Measurements from ENCODE around the gene RPF1. TPM values are rescaled to one million over a fixed set of nuclear protein-coding genes. Genes with fewer than 3 reads are reported as not detected.
"Not testable (repeated sequence)": the region's sequence is repeated elsewhere in the genome, so short reads cannot be mapped to it uniquely, and the experiment has no call there.

The RPF1 gene
- 10 to 100 TPM; 65.2 to 68.3 TPM for total RNA-seq

- Mint-ChIP-seq H3K27ac (peak within 1 kb of the TSS; percentile 99), H3K36me3 (peaks cover 35% of the 10 kb centered on the region), H3K4me3 (peak within 1 kb of the TSS; percentile 98), H3K4me1 (peaks cover 29% of the 10 kb centered on the region), H3K9me3 (peaks cover 8% of the 10 kb centered on the region), H3K27me3 (peaks cover 24% of the 10 kb centered on the region)
- peak; percentile 81 for DNase-seq
Observed at GRCh38 chr1:84478876-84479868, at the start of gene RPF1. RPF1 (plus strand) TSS chr1:84479266; CDS start chr1:84479282, 16 bp downstream.

GRCh38 chr1:84430546-84430945 lies 48.5 kb upstream of the RPF1 start:
- H3K4me1 Mint-ChIP-seq = peaks cover 4% of the 10 kb centered on the region
- H3K27me3 Mint-ChIP-seq = no peaks in the 10 kb centered on the region
- peaks cover 3% of the 10 kb centered on the region for H3K36me3 Mint-ChIP-seq
- H3K4me3 Mint-ChIP-seq = no peak overlapping the region
- H3K27ac Mint-ChIP-seq = no peak overlapping the region
- no peak for DNase-seq
- H3K9me3 Mint-ChIP-seq = peaks cover 6% of the 10 kb centered on the region

GRCh38 chr1:84433258-84434080 lies 45.6 kb upstream of the RPF1 start:
- Mint-ChIP-seq H3K4me3 (peak overlapping the region; percentile 68), H3K27ac (peak overlapping the region; percentile 51), H3K36me3 (peaks cover 3% of the 10 kb centered on the region), H3K4me1 (peaks cover 13% of the 10 kb centered on the region), H3K27me3 (no peaks in the 10 kb centered on the region), H3K9me3 (peaks cover 6% of the 10 kb centered on the region)
- peak; percentile 47 for DNase-seq

- Mint-ChIP-seq H3K36me3 (peaks cover 3% of the 10 kb centered on the region), H3K4me1 (peaks cover 14% of the 10 kb centered on the region), H3K4me3 (peak overlapping the region; percentile 68), H3K9me3 (peaks cover 6% of the 10 kb centered on the region), H3K27me3 (no peaks in the 10 kb centered on the region), H3K27ac (no peak overlapping the region)
- DNase-seq = no peak
Observed at GRCh38 chr1:84434081-84434769, 44.8 kb upstream of the RPF1 start.

- no peak overlapping the region for H3K27ac Mint-ChIP-seq
- no peak overlapping the region for H3K4me3 Mint-ChIP-seq
- DNase-seq = no peak
- H3K4me1 Mint-ChIP-seq = peaks cover 14% of the 10 kb centered on the region
- no peaks in the 10 kb centered on the region for H3K36me3 Mint-ChIP-seq
- H3K27me3 Mint-ChIP-seq = no peaks in the 10 kb centered on the region
- peaks cover under 1% of the 10 kb centered on the region for H3K9me3 Mint-ChIP-seq
Observed at GRCh38 chr1:84434801-84435549, 44.1 kb upstream of the RPF1 start.

GRCh38 chr1:84436876-84437655 lies 42.0 kb upstream of the RPF1 start:
- Mint-ChIP-seq H3K27me3 (no peaks in the 10 kb centered on the region), H3K36me3 (no peaks in the 10 kb centered on the region), H3K27ac (peak overlapping the region; percentile 85), H3K4me3 (peak overlapping the region; percentile 60), H3K4me1 (peaks cover 16% of the 10 kb centered on the region), H3K9me3 (no peaks in the 10 kb centered on the region)
- DNase-seq = no peak

- no peak for DNase-seq
- no peaks in the 10 kb centered on the region for H3K36me3 Mint-ChIP-seq
- peaks cover 20% of the 10 kb centered on the region for H3K4me1 Mint-ChIP-seq
- peak overlapping the region; percentile 7 for H3K27ac Mint-ChIP-seq
- no peaks in the 10 kb centered on the region for H3K9me3 Mint-ChIP-seq
- peaks cover 4% of the 10 kb centered on the region for H3K27me3 Mint-ChIP-seq
- H3K4me3 Mint-ChIP-seq = no peak overlapping the region
Observed at GRCh38 chr1:84442256-84442655, 36.8 kb upstream of the RPF1 start.

GRCh38 chr1:84442747-84443646 lies 36.1 kb upstream of the RPF1 start:
- H3K9me3 Mint-ChIP-seq, H3K27me3 Mint-ChIP-seq, H3K36me3 Mint-ChIP-seq, H3K4me3 Mint-ChIP-seq: not testable (repeated sequence)
- Mint-ChIP-seq H3K27ac (peak overlapping the region; percentile 25), H3K4me1 (peaks cover 14% of the 10 kb centered on the region)
- DNase-seq = peak; percentile 42

GRCh38 chr1:84448704-84449103 lies 30.4 kb upstream of the RPF1 start:
- not testable (repeated sequence) for DNase-seq, H3K27me3 Mint-ChIP-seq, H3K27ac Mint-ChIP-seq, H3K9me3 Mint-ChIP-seq, H3K4me1 Mint-ChIP-seq, H3K4me3 Mint-ChIP-seq, H3K36me3 Mint-ChIP-seq

- H3K4me3 Mint-ChIP-seq = no peak overlapping the region
- H3K27ac Mint-ChIP-seq = no peak overlapping the region
- peaks cover 8% of the 10 kb centered on the region for H3K27me3 Mint-ChIP-seq
- no peaks in the 10 kb centered on the region for H3K36me3 Mint-ChIP-seq
- no peaks in the 10 kb centered on the region for H3K4me1 Mint-ChIP-seq
- no peaks in the 10 kb centered on the region for H3K9me3 Mint-ChIP-seq
- DNase-seq = no peak
Observed at GRCh38 chr1:84450910-84451309, 28.2 kb upstream of the RPF1 start.

- Mint-ChIP-seq H3K27me3 (peaks cover 4% of the 10 kb centered on the region), H3K36me3 (no peaks in the 10 kb centered on the region), H3K27ac (no peak overlapping the region), H3K9me3 (no peaks in the 10 kb centered on the region), H3K4me3 (no peak overlapping the region), H3K4me1 (no peaks in the 10 kb centered on the region)
- DNase-seq = no peak
Observed at GRCh38 chr1:84452436-84452835, 26.6 kb upstream of the RPF1 start.

GRCh38 chr1:84462118-84462517 lies 16.9 kb upstream of the RPF1 start:
- no peaks in the 10 kb centered on the region for H3K4me1 Mint-ChIP-seq
- H3K4me3 Mint-ChIP-seq = no peak overlapping the region
- H3K27me3 Mint-ChIP-seq = peaks cover 12% of the 10 kb centered on the region
- H3K36me3 Mint-ChIP-seq = no peaks in the 10 kb centered on the region
- H3K9me3 Mint-ChIP-seq = no peaks in the 10 kb centered on the region
- no peak for DNase-seq
- H3K27ac Mint-ChIP-seq = no peak overlapping the region

- H3K27ac Mint-ChIP-seq = no peak overlapping the region
- H3K36me3 Mint-ChIP-seq = peaks cover 1% of the 10 kb centered on the region
- H3K4me3 Mint-ChIP-seq = no peak overlapping the region
- H3K9me3 Mint-ChIP-seq = no peaks in the 10 kb centered on the region
- H3K4me1 Mint-ChIP-seq = no peaks in the 10 kb centered on the region
- peaks cover 44% of the 10 kb centered on the region for H3K27me3 Mint-ChIP-seq
- no peak for DNase-seq
Observed at GRCh38 chr1:84467298-84467697, 11.8 kb upstream of the RPF1 start.

Measured in activated naive CD8-positive, alpha-beta T cell treated with anti-CD3 and anti-CD28 coated beads for 36 hours (primary cell).